ENCODE measurements around the gene TRIM37. TPM values are rescaled to one million over a fixed set of nuclear protein-coding genes. Genes with fewer than 3 reads are reported as not detected.
"Not testable (repeated sequence)": the region's sequence is repeated elsewhere in the genome, so short reads cannot be mapped to it uniquely, and the experiment has no call there.

TRIM37 gene
- total RNA-seq, 1 donor from 2014 or later, result 19.3 TPM

- no peak overlapping the region for H3K4me3 ChIP-seq
These were observed 35.2 kb upstream of the TRIM37 start for GRCh38 chr17:59141860-59142259.

GRCh38 chr17:59139939-59140338 is 33.3 kb upstream of the TRIM37 start:
- H3K4me1 ChIP-seq, result no peaks in the 10 kb centered on the region
- H3K4me3 ChIP-seq, result no peak overlapping the region
- H3K36me3 ChIP-seq, result peaks cover 4% of the 10 kb centered on the region
- ATAC-seq (no peak), DNase-seq (no peak)
- no peaks in the 10 kb centered on the region for H3K9me3 ChIP-seq
- intact Hi-C loops (cut with DNase I), result no loop called here
- H3K27ac ChIP-seq, result no peak overlapping the region
- no peaks in the 10 kb centered on the region for H3K27me3 ChIP-seq (ENCODE audit: low read depth)
- TF ChIP-seq, protein P1, sequence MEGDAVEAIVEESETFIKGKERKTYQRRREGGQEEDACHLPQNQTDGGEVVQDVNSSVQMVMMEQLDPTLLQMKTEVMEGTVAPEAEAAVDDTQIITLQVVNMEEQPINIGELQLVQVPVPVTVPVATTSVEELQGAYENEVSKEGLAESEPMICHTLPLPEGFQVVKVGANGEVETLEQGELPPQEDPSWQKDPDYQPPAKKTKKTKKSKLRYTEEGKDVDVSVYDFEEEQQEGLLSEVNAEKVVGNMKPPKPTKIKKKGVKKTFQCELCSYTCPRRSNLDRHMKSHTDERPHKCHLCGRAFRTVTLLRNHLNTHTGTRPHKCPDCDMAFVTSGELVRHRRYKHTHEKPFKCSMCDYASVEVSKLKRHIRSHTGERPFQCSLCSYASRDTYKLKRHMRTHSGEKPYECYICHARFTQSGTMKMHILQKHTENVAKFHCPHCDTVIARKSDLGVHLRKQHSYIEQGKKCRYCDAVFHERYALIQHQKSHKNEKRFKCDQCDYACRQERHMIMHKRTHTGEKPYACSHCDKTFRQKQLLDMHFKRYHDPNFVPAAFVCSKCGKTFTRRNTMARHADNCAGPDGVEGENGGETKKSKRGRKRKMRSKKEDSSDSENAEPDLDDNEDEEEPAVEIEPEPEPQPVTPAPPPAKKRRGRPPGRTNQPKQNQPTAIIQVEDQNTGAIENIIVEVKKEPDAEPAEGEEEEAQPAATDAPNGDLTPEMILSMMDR (IDR thresholded peaks at IDR 0.05), result no peak

More at GRCh38 chr17:59141860-59142259, 35.2 kb upstream of the TRIM37 start:
- intact Hi-C loops (cut with DNase I), result no loop called here
- TF ChIP-seq, protein P1 (IDR thresholded peaks at IDR 0.05), result no peak
- ATAC-seq, result no peak
- Histone ChIP-seq H3K36me3 (peaks cover 4% of the 10 kb centered on the region), H3K4me1 (no peaks in the 10 kb centered on the region), H3K27ac (no peak overlapping the region), H3K27me3 (ENCODE audit: low read depth) (no peaks in the 10 kb centered on the region), H3K9me3 (no peaks in the 10 kb centered on the region)
- no peak for DNase-seq

GRCh38 chr17:59138339-59138738 is 31.7 kb upstream of the TRIM37 start:
- H3K4me1 ChIP-seq; intact Hi-C loops (cut with DNase I); H3K4me3 ChIP-seq; ATAC-seq; DNase-seq; H3K27ac ChIP-seq; H3K27me3 ChIP-seq (ENCODE audit: low read depth); H3K36me3 ChIP-seq; H3K9me3 ChIP-seq: not testable (repeated sequence)

DNA sequence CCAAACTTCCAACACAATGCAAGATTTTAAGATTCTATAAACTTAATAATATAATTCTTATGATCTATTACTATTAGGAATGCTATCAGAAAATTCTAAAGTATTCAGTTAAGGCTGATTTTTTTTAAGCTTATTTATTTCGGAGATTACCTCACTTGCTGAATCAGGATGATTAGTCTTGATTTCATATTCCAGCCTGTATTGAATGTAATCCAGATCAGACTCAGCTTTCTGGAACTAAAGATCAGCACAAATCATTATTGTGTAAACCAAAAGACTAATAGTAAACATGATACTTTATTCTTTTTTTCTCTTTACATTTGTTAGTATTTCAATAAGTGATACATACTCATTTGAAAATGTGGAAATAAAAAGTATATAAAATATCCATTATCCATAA is 24.5 kb upstream of the TRIM37 start:
- no peaks in the 10 kb centered on the region for H3K27me3 ChIP-seq (ENCODE audit: low read depth)
- ATAC-seq (no peak), DNase-seq (no peak)
- intact Hi-C loops (cut with DNase I), result no loop called here
- H3K9me3 ChIP-seq, result no peaks in the 10 kb centered on the region
- H3K27ac ChIP-seq, result no peak overlapping the region
- TF ChIP-seq, protein P1 (IDR thresholded peaks at IDR 0.05), result no peak
- no peaks in the 10 kb centered on the region for H3K4me1 ChIP-seq
- no peak overlapping the region for H3K4me3 ChIP-seq
- peaks cover 24% of the 10 kb centered on the region for H3K36me3 ChIP-seq

GRCh38 chr17:59129814-59130213 is 23.1 kb upstream of the TRIM37 start:
- no peak for ATAC-seq
- H3K9me3 ChIP-seq, result no peaks in the 10 kb centered on the region
- H3K27ac ChIP-seq, result no peak overlapping the region
- no peak overlapping the region for H3K4me3 ChIP-seq
- intact Hi-C loops (cut with DNase I), result no loop called here
- DNase-seq, result no peak
- H3K27me3 ChIP-seq (ENCODE audit: low read depth), result no peaks in the 10 kb centered on the region
- TF ChIP-seq, protein P1 (IDR thresholded peaks at IDR 0.05), result no peak
- peaks cover 24% of the 10 kb centered on the region for H3K36me3 ChIP-seq
- H3K4me1 ChIP-seq, result no peaks in the 10 kb centered on the region

DNA sequence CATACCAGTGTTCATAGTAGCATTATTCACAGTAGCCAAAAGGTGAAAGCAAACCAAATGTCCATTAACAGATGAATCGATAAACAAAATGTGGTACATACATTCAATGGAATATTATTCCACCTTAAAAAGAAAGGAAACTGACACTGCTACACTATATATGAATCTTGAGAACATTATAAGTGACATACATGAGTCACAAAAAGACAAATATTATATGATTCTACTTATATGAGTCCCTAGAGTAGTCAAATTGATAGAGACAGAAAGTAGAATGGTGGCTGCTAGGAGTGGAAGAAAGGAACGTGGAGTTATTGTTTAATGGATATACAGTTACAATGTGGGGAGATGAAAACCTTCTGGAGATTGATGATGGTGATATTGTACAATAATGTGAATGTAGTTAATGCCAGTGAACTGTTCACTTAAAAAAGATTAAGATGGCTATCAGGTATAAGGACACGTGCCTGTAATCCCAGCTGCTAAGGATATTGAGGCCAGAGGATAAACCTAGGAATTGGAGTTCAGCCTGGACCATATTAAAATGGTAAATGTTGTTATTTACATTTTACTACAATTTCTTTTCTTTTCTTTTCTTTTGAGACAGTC is 20.2 kb upstream of the TRIM37 start:
- Histone ChIP-seq H3K27ac (no peak overlapping the region), H3K9me3 (no peaks in the 10 kb centered on the region), H3K4me1 (no peaks in the 10 kb centered on the region), H3K36me3 (peaks cover 31% of the 10 kb centered on the region), H3K4me3 (no peak overlapping the region), H3K27me3 (ENCODE audit: low read depth) (no peaks in the 10 kb centered on the region)
- ATAC-seq (no peak), DNase-seq (no peak)
- intact Hi-C loops (cut with DNase I), result no loop called here
- TF ChIP-seq, protein P1 (IDR thresholded peaks at IDR 0.05), result no peak

Data from lower lobe of right lung (tissue), 2 donors.